Erythroblast (primary cell): Measurements from ENCODE around the gene IQSEC1.

Experiments used
- GATA1 ChIP-seq: IDR thresholded peaks from 2 replicates; pipeline ENCODE4 v1.6.1; 2011; ENCODE audit warnings: low read depth, mild to moderate bottlenecking, control low read depth, low read length, moderate library complexity
- POLR2A ChIP-seq: IDR thresholded peaks from 2 replicates; pipeline ENCODE4 v1.6.1; 2011; ENCODE audit warnings: mild to moderate bottlenecking, low read length

- no peak for TF ChIP-seq GATA1
- TF ChIP-seq POLR2A = no peak
Observed at GRCh38 chr3:13021141-13022114, 51.8 kb downstream of the IQSEC1 start.
